WTC11 (cell line): ENCODE data around the gene PAQR4. TPM values are rescaled to one million over a fixed set of nuclear protein-coding genes. Genes with fewer than 3 reads are reported as not detected.

Experiments used
- ATF2 ChIP-seq: sonication (generic); formaldehyde crosslinking; IDR thresholded peaks from 2 replicates; pipeline ENCODE4 v1.8.1; 2022; ENCODE audit warnings: low read depth, missing genetic modification reagents, borderline replicate concordance
- CDX4 ChIP-seq: fragments of 250-450 bp; sonication (Bioruptor Pico); IDR thresholded peaks from 2 replicates; pipeline ENCODE4 v1.9.0; 2021; ENCODE audit warnings: moderate library complexity, mild to moderate bottlenecking, inconsistent platforms, borderline replicate concordance
- CREM ChIP-seq: sonication (generic); formaldehyde crosslinking; IDR thresholded peaks from 2 replicates; pipeline ENCODE4 v1.8.1; 2022; ENCODE audit warnings: mild to moderate bottlenecking, missing genetic modification reagents, moderate library complexity
- EMX1 ChIP-seq: fragments of 250-450 bp; sonication (Bioruptor Pico); IDR thresholded peaks from 2 replicates; pipeline ENCODE4 v1.8.0; 2021; ENCODE audit warnings: mild to moderate bottlenecking
- ERG ChIP-seq: fragments of 250-450 bp; sonication (Bioruptor Pico); IDR thresholded peaks from 2 replicates; pipeline ENCODE4 v1.8.0; 2021; ENCODE audit warnings: mild to moderate bottlenecking
- FOXP1 ChIP-seq: sonication (generic); formaldehyde crosslinking; IDR thresholded peaks from 2 replicates; pipeline ENCODE4 v1.8.0; 2022; ENCODE audit warnings: missing genetic modification reagents, mild to moderate bottlenecking, moderate library complexity, borderline replicate concordance
- FOXP4 ChIP-seq: sonication (generic); formaldehyde crosslinking; IDR thresholded peaks from 2 replicates; pipeline ENCODE4 v1.8.0; 2022; ENCODE audit warnings: mild to moderate bottlenecking, missing genetic modification reagents
- IRF1 ChIP-seq: sonication (generic); formaldehyde crosslinking; IDR thresholded peaks from 2 replicates; pipeline ENCODE4 v1.8.0; 2023; ENCODE audit warnings: missing genetic modification reagents
- MAX ChIP-seq: sonication (generic); formaldehyde crosslinking; IDR thresholded peaks from 2 replicates; pipeline ENCODE4 v1.8.0; 2022; ENCODE audit warnings: mild to moderate bottlenecking, missing genetic modification reagents
- MLX ChIP-seq: sonication (generic); formaldehyde crosslinking; IDR thresholded peaks from 2 replicates; pipeline ENCODE4 v1.8.1; 2023; ENCODE audit warnings: mild to moderate bottlenecking, missing genetic modification reagents, moderate library complexity
- MXD4 ChIP-seq: fragments of 250-450 bp; sonication (Bioruptor Pico); IDR thresholded peaks from 2 replicates; pipeline ENCODE4 v1.8.0; 2021; ENCODE audit warnings: mild to moderate bottlenecking, moderate library complexity, borderline replicate concordance
- MYBL2 ChIP-seq: sonication (generic); formaldehyde crosslinking; IDR thresholded peaks from 2 replicates; pipeline ENCODE4 v1.8.1; 2023; ENCODE audit warnings: mild to moderate bottlenecking, moderate library complexity, missing genetic modification reagents
- NFE2L1 ChIP-seq: sonication (generic); formaldehyde crosslinking; IDR thresholded peaks from 2 replicates; pipeline ENCODE4 v1.8.1; 2023; ENCODE audit warnings: missing genetic modification reagents
- NFYB ChIP-seq: sonication (generic); formaldehyde crosslinking; conservative IDR thresholded peaks from 2 replicates; pipeline ENCODE4 v1.8.0; 2022; ENCODE audit warnings: low read depth, missing genetic modification reagents
- OVOL2 ChIP-seq: fragments of 250-450 bp; sonication (Bioruptor Pico); IDR thresholded peaks from 2 replicates; pipeline ENCODE4 v1.9.0; 2021; ENCODE audit warnings: mild to moderate bottlenecking, borderline replicate concordance
- TCF7 ChIP-seq: sonication (generic); formaldehyde crosslinking; IDR thresholded peaks from 2 replicates; pipeline ENCODE4 v1.8.0; 2022; ENCODE audit warnings: mild to moderate bottlenecking, low read depth, missing genetic modification reagents, moderate library complexity
- ZBTB21 ChIP-seq: sonication (generic); formaldehyde crosslinking; IDR thresholded peaks from 2 replicates; pipeline ENCODE4 v1.8.1; 2023; ENCODE audit warnings: mild to moderate bottlenecking, missing genetic modification reagents, borderline replicate concordance
- ZMAT4 ChIP-seq: fragments of 250-450 bp; sonication (Bioruptor Pico); IDR thresholded peaks from 2 replicates; pipeline ENCODE4 v1.9.0; 2021; ENCODE audit warnings: mild to moderate bottlenecking
- ZNF138 ChIP-seq: sonication (generic); formaldehyde crosslinking; conservative IDR thresholded peaks from 2 replicates; pipeline ENCODE4 v1.8.1; 2022; ENCODE audit warnings: mild to moderate bottlenecking, moderate library complexity, missing genetic modification reagents
- ZNF281 ChIP-seq: sonication (generic); formaldehyde crosslinking; IDR thresholded peaks from 2 replicates; pipeline ENCODE4 v1.8.0; 2023; ENCODE audit warnings: mild to moderate bottlenecking, missing genetic modification reagents
- ZNF532 ChIP-seq: fragments of 250-450 bp; sonication (Bioruptor Pico); IDR thresholded peaks from 2 replicates; pipeline ENCODE4 v1.9.0; 2021; ENCODE audit warnings: mild to moderate bottlenecking, borderline replicate concordance
- total RNA-seq: library from RNA; stranded (reverse); gene quantifications from 3 replicates; pipeline ENCODE4 v1.2.3, GENCODE V29; 2021
- TF ChIP-seq, protein P1 (sequence below): sonication (generic); formaldehyde crosslinking; conservative IDR thresholded peaks from 2 replicates; pipeline ENCODE4 v1.8.1; 2022; ENCODE audit warnings: mild to moderate bottlenecking, missing genetic modification reagents

The PAQR4 gene
- total RNA-seq, 1 experiment from 2014 or later, result 32.4 TPM

GRCh38 chr16:2980227-2981176 is 11.4 kb downstream of the PAQR4 start, which contains the start of gene PKMYT1 (continued):
- TF ChIP-seq MXD4 (CRISPR knock-in tag) (no peak), MAX (CRISPR knock-in tag) (peak; percentile 46), CDX4 (CRISPR knock-in tag) (no peak), FOXP1 (peak; percentile 37; the same call in 1 of the 2 replicates), MYBL2 (CRISPR knock-in tag) (no peak), IRF1 (CRISPR knock-in tag) (no peak), ZBTB21 (no peak), ZNF281 (CRISPR knock-in tag) (no peak), NFE2L1 (CRISPR knock-in tag) (no peak), ERG (no peak), ZNF532 (CRISPR knock-in tag) (no peak), CREM (CRISPR knock-in tag) (no peak), ZMAT4 (no peak), ZNF138 (CRISPR knock-in tag) (no peak), OVOL2 (CRISPR knock-in tag) (no peak), MLX (CRISPR knock-in tag) (no peak), TCF7 (no peak), FOXP4 (CRISPR knock-in tag) (peak; percentile 63; the same call in 1 of the 2 replicates), NFYB (CRISPR knock-in tag) (no peak), EMX1 (CRISPR knock-in tag) (no peak), ATF2 (no peak)
- TF ChIP-seq, protein P1, sequence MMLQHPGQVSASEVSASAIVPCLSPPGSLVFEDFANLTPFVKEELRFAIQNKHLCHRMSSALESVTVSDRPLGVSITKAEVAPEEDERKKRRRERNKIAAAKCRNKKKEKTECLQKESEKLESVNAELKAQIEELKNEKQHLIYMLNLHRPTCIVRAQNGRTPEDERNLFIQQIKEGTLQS (CRISPR knock-in tag), result no peak
